ENCODE data around the gene NINL. TPM values are rescaled to one million over a fixed set of nuclear protein-coding genes. Genes with fewer than 3 reads are reported as not detected.
"Not testable (repeated sequence)": the region's sequence is repeated elsewhere in the genome, so short reads cannot be mapped to it uniquely, and the experiment has no call there.

Gene NINL
- total RNA-seq, 2 donors from 2014 or later: 1.1 to 5.0 TPM

GRCh38 chr20:25481918-25482253, 103.4 kb downstream of the NINL start:
- no peak for ATAC-seq
- peaks cover 22% of the 10 kb centered on the region for H3K4me1 Mint-ChIP-seq
- no peak overlapping the region for H3K4me3 Mint-ChIP-seq
- no peaks in the 10 kb centered on the region for H3K9me3 ChIP-seq (ENCODE audit: control insufficient read depth, low read length, poor library complexity, severe bottlenecking)
- no peak overlapping the region for H3K27ac Mint-ChIP-seq
- no peak for DNase-seq
- H3K27me3 Mint-ChIP-seq: no peaks in the 10 kb centered on the region
- H3K36me3 Mint-ChIP-seq (ENCODE audit: low read depth): no peaks in the 10 kb centered on the region

DNA sequence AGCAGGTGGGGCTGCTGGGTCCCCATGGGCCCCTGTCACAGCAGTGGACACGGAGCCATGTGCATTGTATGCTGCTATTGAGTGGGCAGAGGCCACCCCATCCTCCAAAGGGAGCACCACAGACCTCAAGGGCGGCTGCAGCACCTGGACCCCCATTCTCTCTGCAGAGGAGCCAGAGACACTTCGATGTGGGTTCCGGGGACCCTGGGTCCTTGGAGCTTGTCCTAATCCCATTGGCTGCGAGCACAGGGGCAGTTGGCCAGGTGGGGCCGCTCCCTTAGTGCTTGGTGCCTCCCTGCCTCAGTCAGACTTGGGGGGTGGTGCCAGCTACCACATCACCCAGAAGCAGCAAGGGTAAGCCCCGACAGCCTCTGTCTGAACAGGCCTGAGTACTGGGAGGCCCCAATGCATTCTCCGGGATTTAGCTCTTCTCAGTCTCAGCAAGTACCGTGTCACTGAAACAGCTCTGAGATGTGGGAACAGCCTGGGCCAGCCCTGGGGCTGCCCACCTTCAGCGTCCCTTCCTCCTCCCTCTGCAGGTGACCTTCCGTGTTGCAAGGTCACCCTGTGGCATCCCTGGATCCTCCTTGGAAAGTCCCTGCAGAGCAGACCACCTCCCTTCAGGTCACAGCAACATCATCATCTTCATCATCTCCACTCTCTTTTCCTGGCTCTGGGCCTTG, 104.0 kb downstream of the NINL start:
- no peak for ATAC-seq
- no peak for DNase-seq
- H3K27ac Mint-ChIP-seq: no peak overlapping the region
- H3K4me1 Mint-ChIP-seq: peaks cover 17% of the 10 kb centered on the region
- no peaks in the 10 kb centered on the region for H3K36me3 Mint-ChIP-seq (ENCODE audit: low read depth)
- H3K4me3 Mint-ChIP-seq: no peak overlapping the region
- H3K9me3 ChIP-seq (ENCODE audit: control insufficient read depth, low read length, poor library complexity, severe bottlenecking): no peaks in the 10 kb centered on the region
- H3K27me3 Mint-ChIP-seq: no peaks in the 10 kb centered on the region

GRCh38 chr20:25480797-25481196, 104.5 kb downstream of the NINL start:
- no peak overlapping the region for H3K4me3 Mint-ChIP-seq
- no peaks in the 10 kb centered on the region for H3K36me3 Mint-ChIP-seq (ENCODE audit: low read depth)
- ATAC-seq (no peak), DNase-seq (no peak)
- no peaks in the 10 kb centered on the region for H3K9me3 ChIP-seq (ENCODE audit: control insufficient read depth, low read length, poor library complexity, severe bottlenecking)
- H3K27me3 Mint-ChIP-seq: no peaks in the 10 kb centered on the region
- peaks cover 13% of the 10 kb centered on the region for H3K4me1 Mint-ChIP-seq
- H3K27ac Mint-ChIP-seq: no peak overlapping the region

- Mint-ChIP-seq H3K27me3 (no peaks in the 10 kb centered on the region), H3K4me1 (peaks cover 10% of the 10 kb centered on the region), H3K4me3 (no peak overlapping the region), H3K27ac (no peak overlapping the region), H3K36me3 (ENCODE audit: low read depth) (no peaks in the 10 kb centered on the region)
- DNase-seq (no peak), ATAC-seq (no peak)
- no peaks in the 10 kb centered on the region for H3K9me3 ChIP-seq (ENCODE audit: control insufficient read depth, low read length, poor library complexity, severe bottlenecking)
These were observed 105.2 kb downstream of the NINL start for GRCh38 chr20:25480156-25480555.

DNA sequence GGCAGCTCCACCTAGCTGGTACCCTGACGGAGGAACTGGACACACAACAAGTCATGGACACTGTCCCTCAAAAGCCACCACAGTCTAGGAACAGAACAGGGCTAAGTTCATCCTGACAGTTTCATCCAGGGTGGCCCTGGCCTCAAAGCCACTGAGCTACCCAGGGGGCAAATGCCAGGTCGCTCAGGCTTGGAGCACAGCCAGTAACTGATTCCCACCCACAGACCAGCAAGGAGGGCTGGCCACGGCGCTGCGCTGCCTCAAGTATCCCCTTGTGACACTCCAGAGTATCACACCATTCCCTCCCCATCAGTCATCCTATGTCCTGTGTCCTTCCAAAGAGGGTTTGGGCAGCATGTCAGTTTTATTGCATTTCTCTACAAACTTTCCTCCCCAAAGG, 105.7 kb downstream of the NINL start:
- H3K9me3 ChIP-seq (ENCODE audit: control insufficient read depth, low read length, poor library complexity, severe bottlenecking): no peaks in the 10 kb centered on the region
- ATAC-seq (no peak), DNase-seq (no peak)
- Mint-ChIP-seq H3K4me3 (no peak overlapping the region), H3K4me1 (peaks cover 4% of the 10 kb centered on the region), H3K36me3 (ENCODE audit: low read depth) (no peaks in the 10 kb centered on the region), H3K27ac (no peak overlapping the region), H3K27me3 (no peaks in the 10 kb centered on the region)

DNA sequence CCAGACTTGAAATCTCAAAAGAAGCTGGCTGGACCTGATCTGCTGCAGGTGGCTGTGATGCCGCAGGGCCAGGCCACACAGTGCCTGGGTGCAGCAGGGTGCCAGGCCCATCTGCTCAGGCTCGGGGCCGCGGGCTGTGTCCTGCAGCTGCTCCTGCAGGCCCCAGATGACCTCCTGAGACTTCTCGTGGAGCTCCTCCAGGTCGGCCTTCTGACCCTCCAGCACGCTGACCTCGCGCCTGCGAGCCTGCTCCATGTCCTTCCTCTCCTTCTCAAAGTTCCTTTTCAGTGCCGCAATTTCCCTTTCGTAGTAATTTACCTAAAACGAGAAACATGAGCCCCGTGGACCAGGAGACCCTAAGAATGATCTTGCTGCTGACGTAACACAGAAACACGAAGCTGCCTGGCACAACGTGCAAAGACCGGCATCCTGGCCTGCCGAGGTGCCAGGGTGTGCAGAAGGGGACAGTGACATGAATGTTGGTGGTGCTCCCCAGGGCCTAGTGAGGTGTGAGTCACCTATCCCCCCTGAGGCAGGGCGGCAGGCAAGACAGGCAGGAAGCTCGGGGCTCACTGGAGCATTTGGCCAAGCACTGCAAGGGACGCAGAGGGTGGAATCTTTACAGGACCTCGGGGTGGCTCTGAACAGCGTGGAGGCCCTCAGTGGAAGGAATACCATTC, 106.3 kb downstream of the NINL start:
- H3K9me3 ChIP-seq (ENCODE audit: control insufficient read depth, low read length, poor library complexity, severe bottlenecking): no peaks in the 10 kb centered on the region
- peak overlapping the region; percentile 47 for H3K27ac Mint-ChIP-seq
- no peaks in the 10 kb centered on the region for H3K4me1 Mint-ChIP-seq
- no peaks in the 10 kb centered on the region for H3K27me3 Mint-ChIP-seq
- H3K36me3 Mint-ChIP-seq (ENCODE audit: low read depth): no peaks in the 10 kb centered on the region
- H3K4me3 Mint-ChIP-seq: no peak overlapping the region
- no peak for DNase-seq
- no peak for ATAC-seq

- H3K9me3 ChIP-seq (ENCODE audit: control insufficient read depth, low read length, poor library complexity, severe bottlenecking): no peaks in the 10 kb centered on the region
- Mint-ChIP-seq H3K4me1 (no peaks in the 10 kb centered on the region), H3K27me3 (no peaks in the 10 kb centered on the region), H3K27ac (no peak overlapping the region), H3K4me3 (no peak overlapping the region), H3K36me3 (ENCODE audit: low read depth) (no peaks in the 10 kb centered on the region)
- ATAC-seq: no peak
- no peak for DNase-seq
These were observed 108.1 kb downstream of the NINL start for GRCh38 chr20:25477014-25477882.

DNA sequence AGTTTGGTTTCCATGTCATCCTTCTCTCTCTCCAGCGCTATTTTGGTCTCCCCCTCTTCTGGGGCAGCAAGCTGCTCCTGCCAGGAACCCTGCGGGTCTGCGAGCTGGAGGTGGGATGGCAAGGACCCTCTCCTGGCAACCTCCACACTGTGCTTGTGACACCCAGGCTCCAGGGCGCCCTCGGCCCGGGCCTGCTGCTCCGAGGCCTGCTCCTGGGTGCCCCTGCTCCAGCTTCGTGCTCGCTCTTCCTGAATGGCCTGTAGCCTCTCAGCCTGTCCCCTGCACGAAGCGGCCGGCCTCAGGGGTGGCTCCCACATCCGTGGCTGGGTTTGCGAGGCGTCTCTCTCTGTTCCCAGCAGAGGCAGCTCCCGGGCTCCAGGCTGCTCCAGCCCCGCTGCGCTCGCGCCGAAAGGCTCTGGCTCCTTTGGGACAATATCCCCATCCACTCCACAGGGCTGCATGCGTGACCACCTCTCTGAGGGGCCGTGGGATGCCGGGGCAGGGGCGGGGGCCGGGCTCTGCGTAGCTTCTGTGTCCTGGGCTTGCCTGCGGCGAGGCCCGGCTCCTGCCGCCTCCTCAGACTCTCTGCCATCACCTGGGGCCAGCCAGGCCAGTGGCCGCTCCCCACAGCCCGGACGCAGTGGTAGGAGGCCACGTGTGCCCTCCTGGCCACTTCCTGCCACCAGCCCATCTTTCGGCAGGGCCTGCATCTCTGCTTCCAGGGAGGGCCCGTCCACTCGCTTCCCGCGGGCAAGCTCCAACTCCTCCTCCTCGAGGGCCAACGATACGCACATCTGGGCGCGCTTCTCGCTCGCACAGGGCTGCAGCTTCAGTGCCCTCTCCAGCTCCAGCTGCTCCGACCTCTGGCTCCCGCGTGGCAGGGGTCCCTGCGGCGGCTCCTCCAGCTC, 109.0 kb downstream of the NINL start:
- H3K4me3 Mint-ChIP-seq: no peak overlapping the region
- H3K4me1 Mint-ChIP-seq: no peaks in the 10 kb centered on the region
- peaks cover 2% of the 10 kb centered on the region for H3K36me3 Mint-ChIP-seq (ENCODE audit: low read depth)
- DNase-seq (no peak), ATAC-seq (no peak)
- H3K9me3 ChIP-seq (ENCODE audit: control insufficient read depth, low read length, poor library complexity, severe bottlenecking): no peaks in the 10 kb centered on the region
- no peak overlapping the region for H3K27ac Mint-ChIP-seq
- no peaks in the 10 kb centered on the region for H3K27me3 Mint-ChIP-seq

DNA sequence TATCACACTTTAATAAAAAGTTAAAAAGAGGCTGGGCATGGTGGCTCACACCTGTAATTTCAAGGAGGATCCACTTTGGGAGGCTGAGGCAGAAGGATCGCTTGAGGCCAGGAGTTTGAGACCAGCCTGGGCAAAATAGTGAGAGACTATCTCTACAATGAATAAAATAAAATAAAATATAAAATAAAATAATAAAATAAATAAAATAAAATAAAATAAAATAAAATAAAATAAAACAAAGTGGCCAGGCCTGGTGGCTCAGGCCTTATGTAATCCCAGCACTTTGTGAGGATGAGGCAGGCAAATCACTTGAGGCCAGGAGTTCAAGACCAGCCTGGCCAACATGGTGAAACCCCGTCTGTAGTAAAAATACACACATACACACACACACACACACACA, 112.0 kb downstream of the NINL start:
- not testable (repeated sequence) for DNase-seq; H3K27me3 Mint-ChIP-seq; H3K9me3 ChIP-seq (ENCODE audit: control insufficient read depth, low read length, poor library complexity, severe bottlenecking); H3K27ac Mint-ChIP-seq; H3K36me3 Mint-ChIP-seq (ENCODE audit: low read depth); H3K4me3 Mint-ChIP-seq; ATAC-seq; H3K4me1 Mint-ChIP-seq

DNA sequence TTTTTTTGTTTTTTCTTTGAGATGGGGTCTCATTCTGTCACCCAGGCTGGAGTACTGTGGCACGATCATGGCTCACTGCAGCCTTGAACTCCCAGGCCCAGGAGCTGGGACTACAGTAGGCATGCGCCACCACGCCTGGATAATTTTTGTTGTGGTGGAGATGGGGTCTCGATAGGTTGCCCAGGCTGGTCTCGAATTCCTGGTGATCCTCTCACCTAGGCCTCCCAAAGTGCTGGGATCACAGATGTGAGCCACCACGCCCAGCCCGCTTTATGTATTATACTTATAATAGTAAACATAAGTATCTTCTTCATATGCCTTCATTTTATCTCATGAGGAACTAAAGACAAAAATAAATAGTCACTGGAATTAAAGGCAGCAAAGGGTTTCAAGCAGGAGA, 114.3 kb downstream of the NINL start:
- no peak for DNase-seq
- Mint-ChIP-seq H3K27me3 (no peaks in the 10 kb centered on the region), H3K4me1 (peaks cover 6% of the 10 kb centered on the region), H3K27ac (no peak overlapping the region), H3K4me3 (no peak overlapping the region), H3K36me3 (ENCODE audit: low read depth) (peaks cover 2% of the 10 kb centered on the region)
- no peak for ATAC-seq
- H3K9me3 ChIP-seq (ENCODE audit: control insufficient read depth, low read length, poor library complexity, severe bottlenecking): no peaks in the 10 kb centered on the region

DNA sequence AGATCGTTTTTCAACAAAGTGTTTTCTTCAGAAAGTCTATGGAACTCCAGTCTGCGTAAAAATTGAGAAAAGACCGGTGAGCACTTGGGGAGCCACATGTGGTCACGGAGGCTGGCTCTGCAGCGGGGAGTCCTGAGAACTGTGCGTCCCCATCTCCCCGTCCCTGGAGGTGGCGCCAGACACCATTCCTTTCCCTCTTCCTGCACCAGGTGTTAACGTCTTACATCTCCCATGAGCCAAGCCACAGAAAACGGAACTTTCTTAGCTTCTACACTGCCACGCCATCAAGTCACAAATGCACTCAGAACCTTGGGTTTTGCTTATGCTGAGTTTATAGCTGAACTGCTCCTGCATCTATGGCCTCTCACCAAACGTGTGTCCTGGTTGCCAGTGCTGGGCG, 115.3 kb downstream of the NINL start:
- peak; percentile 69 for ATAC-seq

DNA sequence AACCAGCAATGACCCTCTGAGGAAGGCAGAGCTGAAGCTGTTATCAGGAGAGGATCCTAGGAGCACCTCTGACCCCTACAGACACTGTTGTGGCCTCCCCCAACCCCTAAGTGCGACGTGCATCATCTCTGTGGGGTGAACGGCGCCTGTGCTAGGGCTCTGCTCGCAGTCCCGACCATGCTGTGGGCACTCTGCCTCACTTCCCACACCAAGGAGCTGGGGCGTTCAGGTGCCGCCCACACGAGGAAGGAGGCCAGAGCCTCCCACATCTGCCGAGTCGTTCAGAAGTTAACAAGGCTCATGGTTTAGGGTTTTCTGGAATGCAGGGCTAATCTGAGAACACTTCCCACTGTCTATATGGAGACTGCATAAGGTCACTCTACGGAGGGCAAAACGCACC, 115.8 kb downstream of the NINL start:
- peaks cover 2% of the 10 kb centered on the region for H3K36me3 Mint-ChIP-seq (ENCODE audit: low read depth)
- no peak overlapping the region for H3K4me3 Mint-ChIP-seq
- ATAC-seq: no peak
- peaks cover 6% of the 10 kb centered on the region for H3K4me1 Mint-ChIP-seq
- no peaks in the 10 kb centered on the region for H3K9me3 ChIP-seq (ENCODE audit: control insufficient read depth, low read length, poor library complexity, severe bottlenecking)
- H3K27me3 Mint-ChIP-seq: no peaks in the 10 kb centered on the region
- DNase-seq: no peak
- H3K27ac Mint-ChIP-seq: no peak overlapping the region

More for the DNA sequence above, 115.3 kb downstream of the NINL start:
- H3K4me3 Mint-ChIP-seq: no peak overlapping the region
- peak in 1 of 3 donors; percentile 15 for DNase-seq
- H3K9me3 ChIP-seq (ENCODE audit: control insufficient read depth, low read length, poor library complexity, severe bottlenecking): no peaks in the 10 kb centered on the region
- peaks cover 2% of the 10 kb centered on the region for H3K36me3 Mint-ChIP-seq (ENCODE audit: low read depth)
- H3K27ac Mint-ChIP-seq: peak overlapping the region; percentile 11
- H3K27me3 Mint-ChIP-seq: no peaks in the 10 kb centered on the region
- peaks cover 6% of the 10 kb centered on the region for H3K4me1 Mint-ChIP-seq

Data from T-helper 17 cell (primary cell).